IMR-90 (cell line): ENCODE results near the gene EPS15. TPM values are rescaled to one million over a fixed set of nuclear protein-coding genes. Genes with fewer than 3 reads are reported as not detected.

Experiments used
- ATAC-seq: fragments of 200-7000 bp; cut with Tn5 transposase; 2 replicates; pipeline ENCODE4 v1.9.1; 2020; ENCODE audit warnings: low read depth, mild to moderate bottlenecking, moderate library complexity
- BruUV-seq: library from RNA; stranded (reverse); fragments of 400-500 nt; replicated peaks from 2 replicates; lab custom pipeline; 2021; lab: Mats Ljungman, UMichigan
- CTCF ChIA-PET: fragments of 300-600 bp; formaldehyde crosslinking; extraction: SDS; loops from one replicate; lab custom pipeline; 2021; ENCODE audit warnings: antibody characterized with exemption; lab: Yijun Ruan, JAX
- POLR2A ChIA-PET: fragments of 300-600 bp; sonication (Branson Sonifier 250); formaldehyde crosslinking; loops from one replicate; lab custom pipeline; 2022; ENCODE audit warnings: antibody characterized with exemption; ENCODE audit not compliant: unreplicated experiment; lab: Charles Lee
- DNase-seq: peaks from one replicate; pipeline ENCODE4 v3.0.0; 2013
- H2AFZ ChIP-seq: replicated peaks from 2 replicates; pipeline ENCODE3; 2013; ENCODE audit warnings: low read length, mild to moderate bottlenecking; ENCODE audit not compliant: poor library complexity
- H2AK5ac ChIP-seq: 2 replicates; pipeline ENCODE4 v1.6.1; 2013; ENCODE audit warnings: low read depth, low read length, inconsistent platforms
- H2AK9ac ChIP-seq: replicated peaks from 2 replicates; pipeline ENCODE3; 2013; ENCODE audit warnings: mild to moderate bottlenecking, low read depth, low read length, moderate library complexity; ENCODE audit not compliant: poor library complexity
- H2BK120ac ChIP-seq: 2 replicates; pipeline ENCODE4 v1.6.1; 2013; ENCODE audit warnings: low read depth, low read length, inconsistent platforms
- H2BK15ac ChIP-seq: 3 replicates; pipeline ENCODE4 v1.6.1; 2013; ENCODE audit warnings: low read depth, low read length, inconsistent platforms
- H2BK20ac ChIP-seq: 2 replicates; pipeline ENCODE4 v1.6.1; 2013; ENCODE audit warnings: low read depth, mild to moderate bottlenecking, inconsistent platforms, low read length, moderate library complexity
- H2BK5ac ChIP-seq: 2 replicates; pipeline ENCODE4 v1.6.1; 2013; ENCODE audit warnings: mild to moderate bottlenecking, low read depth, low read length, inconsistent platforms; ENCODE audit not compliant: poor library complexity, severe bottlenecking
- H3K14ac ChIP-seq: replicated peaks from 2 replicates; pipeline ENCODE4 v1.6.1; 2013; ENCODE audit warnings: low read depth, low read length, inconsistent platforms
- H3K18ac ChIP-seq: 2 replicates; pipeline ENCODE4 v1.6.1; 2013; ENCODE audit warnings: low read depth, low read length, control low read depth
- H3K23ac ChIP-seq: 2 replicates; pipeline ENCODE4 v1.6.1; 2013; ENCODE audit warnings: low read depth, low read length, inconsistent platforms
- H3K27ac ChIP-seq: 2 replicates; pipeline ENCODE4 v1.5.1; 2013; ENCODE audit warnings: mild to moderate bottlenecking, control low read depth, low read length; ENCODE audit not compliant: insufficient read depth
- H3K27me3 ChIP-seq: 2 replicates; pipeline ENCODE4 v1.6.1; 2013; ENCODE audit warnings: low read length; ENCODE audit not compliant: control insufficient read depth, insufficient read depth
- H3K36me3 ChIP-seq: 2 replicates; pipeline ENCODE4 v1.6.1; 2013; ENCODE audit warnings: low read length, mixed read lengths; ENCODE audit not compliant: control insufficient read depth, insufficient read depth
- H3K4ac ChIP-seq: 2 replicates; pipeline ENCODE4 v1.6.1; 2013; ENCODE audit warnings: low read depth, low read length, inconsistent platforms
- H3K4me1 ChIP-seq: 2 replicates; pipeline ENCODE4 v1.6.1; 2013; ENCODE audit warnings: low read length, mixed read lengths; ENCODE audit not compliant: control insufficient read depth, insufficient read depth
- H3K4me2 ChIP-seq: 2 replicates; pipeline ENCODE4 v1.6.1; 2013; ENCODE audit warnings: low read depth, mild to moderate bottlenecking, control low read depth, low read length, moderate library complexity
- H3K4me3 ChIP-seq: 2 replicates; pipeline ENCODE4 v1.5.1; 2013; ENCODE audit warnings: low read depth, mild to moderate bottlenecking, control low read depth, low read length, moderate library complexity; ENCODE audit not compliant: insufficient read depth
- H3K56ac ChIP-seq: 2 replicates; pipeline ENCODE4 v1.6.1; 2013; ENCODE audit warnings: low read length, inconsistent platforms; ENCODE audit not compliant: insufficient read depth; ENCODE audit errors: extremely low read depth
- H3K79me1 ChIP-seq, 2 experiments: 2 replicates each; pipeline ENCODE4 v1.6.1; 2013; ENCODE audit warnings: low read length in 2 of 2, inconsistent platforms in 1 of 2, low read depth in 1 of 2
- H3K9ac ChIP-seq: 2 replicates; pipeline ENCODE4 v1.6.1; 2013; ENCODE audit warnings: low read depth, low read length, control low read depth
- H3K9me1 ChIP-seq: 2 replicates; pipeline ENCODE4 v1.6.1; 2013; ENCODE audit warnings: low read length, inconsistent platforms; ENCODE audit not compliant: insufficient read depth
- H3K9me3 ChIP-seq: 2 replicates; pipeline ENCODE4 v1.6.1; 2013; ENCODE audit warnings: low read length; ENCODE audit not compliant: control insufficient read depth, insufficient read depth
- H4K20me1 ChIP-seq: 2 replicates; pipeline ENCODE4 v1.6.1; 2013; ENCODE audit warnings: low read length, inconsistent platforms; ENCODE audit not compliant: insufficient read depth
- H4K5ac ChIP-seq: 2 replicates; pipeline ENCODE4 v1.6.1; 2013; ENCODE audit warnings: mild to moderate bottlenecking, low read depth, low read length, control low read depth
- H4K8ac ChIP-seq, 2 experiments: 2 replicates each; pipeline ENCODE4 v1.6.1; 2013; ENCODE audit warnings: low read depth in 2 of 2, low read length in 2 of 2, control low read depth in 1 of 2, inconsistent platforms in 1 of 2
- H4K91ac ChIP-seq: 2 replicates; pipeline ENCODE4 v1.6.1; 2013; ENCODE audit warnings: low read depth, low read length, inconsistent platforms; ENCODE audit not compliant: insufficient read depth
- CEBPB ChIP-seq: IDR thresholded peaks from 2 replicates; pipeline ENCODE4 v1.6.1; 2012; ENCODE audit warnings: low read depth, low read length, improper control_type of control experiment
- CHD1 ChIP-seq: IDR thresholded peaks from 2 replicates; pipeline ENCODE4 v1.6.1; 2012; ENCODE audit warnings: low read depth, low read length, improper control_type of control experiment
- CTCF ChIP-seq: conservative IDR thresholded peaks from 2 replicates; pipeline ENCODE4 v1.5.1; 2012; ENCODE audit warnings: mild to moderate bottlenecking, low read depth, low read length, improper control_type of control experiment
- FOS ChIP-seq: fragments of 150-350 bp; IDR thresholded peaks from 2 replicates; pipeline ENCODE4 v1.6.1; 2016; ENCODE audit warnings: low read depth, low read length
- MAFK ChIP-seq: IDR thresholded peaks from 2 replicates; pipeline ENCODE4 v1.6.1; 2012; ENCODE audit warnings: low read depth, low read length, improper control_type of control experiment
- MAZ ChIP-seq: IDR thresholded peaks from 2 replicates; pipeline ENCODE4 v1.6.1; 2012; ENCODE audit warnings: low read depth, mild to moderate bottlenecking, low read length, improper control_type of control experiment, moderate library complexity, borderline replicate concordance
- MXI1 ChIP-seq: IDR thresholded peaks from 2 replicates; pipeline ENCODE4 v1.6.1; 2012; ENCODE audit warnings: low read depth, mild to moderate bottlenecking, low read length, moderate library complexity, borderline replicate concordance
- NFE2L2 ChIP-seq: fragments of 150-350 bp; IDR thresholded peaks from 2 replicates; pipeline ENCODE4 v1.6.1; 2016; ENCODE audit warnings: low read depth, mild to moderate bottlenecking, low read length
- POLR2A ChIP-seq: IDR thresholded peaks from 2 replicates; pipeline ENCODE4 v1.6.1; 2012; ENCODE audit warnings: mild to moderate bottlenecking, low read depth, low read length
- RCOR1 ChIP-seq: IDR thresholded peaks from 2 replicates; pipeline ENCODE4 v1.6.1; 2012; ENCODE audit warnings: mild to moderate bottlenecking, low read length, improper control_type of control experiment; ENCODE audit not compliant: insufficient replicate concordance
- RFX5 ChIP-seq: IDR thresholded peaks from 2 replicates; pipeline ENCODE4 v1.8.0; 2012; ENCODE audit warnings: low read depth, mild to moderate bottlenecking, low read length, moderate library complexity
- SMC3 ChIP-seq: fragments of 150-350 bp; IDR thresholded peaks from 2 replicates; pipeline ENCODE4 v1.6.1; 2016; ENCODE audit warnings: low read depth, mild to moderate bottlenecking, antibody characterized with exemption, low read length, moderate library complexity
- WGBS, 2 experiments: methylation state at CpG; one replicate each; pipeline versions ENCODE4 v1.1.5 to v1.1.7; 2013; ENCODE audit warnings: missing lambda C conversion rate in 2 of 2; ENCODE audit not compliant: insufficient read length in 1 of 2; ENCODE audit errors: extremely low coverage in 2 of 2; 5-methylcytosine and 5-hydroxymethylcytosine counted together
- dilution Hi-C: fragments of 300-500 bp; cut with HindIII; formaldehyde crosslinking; loops from one replicate; pipeline ENCODE4 v1.14.3; 2018; ENCODE audit warnings: low sequenced_read_pairs; ENCODE audit not compliant: unreplicated experiment
- in situ Hi-C: fragments of 300-500 bp; cut with MboI; formaldehyde crosslinking; loops from 3 replicates; pipeline ENCODE4 v1.14.3; 2019; ENCODE audit warnings: low sequenced_read_pairs, inconsistent platforms, mixed read lengths
- intact Hi-C: fragments of 100-400 bp; cut with micrococcal nuclease; formaldehyde crosslinking; loops from 2 replicates; pipeline ENCODE4 v1.10.0; 2022
- polyA plus RNA-seq, 3 experiments: library from polyadenylated mRNA; depleted of rRNA; stranded (reverse); fragments of >200 nt; gene quantifications; 2 replicates each; pipeline ENCODE4 v1.2.3, GENCODE V29; 2012; ENCODE audit warnings: low replicate concordance in 1 of 3
- total RNA-seq: library from RNA; depleted of rRNA; stranded (reverse); fragments of >200 nt; gene quantifications from 2 replicates; pipeline ENCODE4 v1.2.3, GENCODE V29; 2012
- TF ChIP-seq, protein P1 (sequence below): fragments of 150-350 bp; IDR thresholded peaks from 2 replicates; pipeline ENCODE4 v1.6.1; 2016; ENCODE audit warnings: low read depth, mild to moderate bottlenecking, low read length, moderate library complexity, borderline replicate concordance
- TF ChIP-seq, protein P2 (sequence below): fragments of 150-350 bp; IDR thresholded peaks from 2 replicates; pipeline ENCODE4 v1.6.1; 2017; ENCODE audit warnings: mild to moderate bottlenecking, antibody characterized with exemption, low read length, low read depth

The EPS15 gene
- total and polyA plus RNA-seq, 2 of the 4 experiments (the other 2 are of a cell fraction), result 17.6 to 38.0 TPM

- TF ChIP-seq FOS (no peak), CEBPB (no peak), RFX5 (no peak), POLR2A (no peak), NFE2L2 (no peak), RCOR1 (no peak)
Measured at GRCh38 chr1:51551848-51552296, 32.8 kb upstream of the EPS15 start (continued).

- ChIA-PET CTCF (interaction anchor here (0.6 kb wide), 1 partner anchor 27 kb away, joined by 4 read pairs; no protein-coding TSS in a partner anchor), POLR2A (no interaction called here)
- Histone ChIP-seq H3K18ac (no peak overlapping the region), H2BK15ac (no peak overlapping the region), H4K20me1 (no peaks in the 10 kb centered on the region), H3K4me3 (no peak overlapping the region), H3K14ac (no peak overlapping the region), H3K79me1 (no peaks in the 10 kb centered on the region), H3K27me3 (no peaks in the 10 kb centered on the region), H2AK5ac (no peak overlapping the region), H3K9me3 (no peaks in the 10 kb centered on the region), H2AK9ac (no peak overlapping the region), H3K27ac (no peak overlapping the region), H3K4me1 (peaks cover 4% of the 10 kb centered on the region; the same call in 1 of the 2 replicates), H3K4ac (no peak overlapping the region), H4K5ac (no peak overlapping the region), H4K8ac (no peak overlapping the region), H4K91ac (no peak overlapping the region), H2BK120ac (no peak overlapping the region), H3K9me1 (no peaks in the 10 kb centered on the region), H3K36me3 (no peaks in the 10 kb centered on the region), H3K56ac (no peak overlapping the region), H2BK20ac (no peak overlapping the region), H3K4me2 (no peak overlapping the region), H3K23ac (no peak overlapping the region), H2AFZ (no peak overlapping the region), H2BK5ac (no peak overlapping the region), H3K9ac (no peak overlapping the region)
- dilution Hi-C loops (no loop called here), in situ Hi-C loops (no loop called here), intact Hi-C loops (no loop called here)
- ATAC-seq (no peak), DNase-seq (no peak)
- 100% methylated on average over 1 of the region's 2 CpGs; no CpG with 5 or more reads in 1 of the 2 experiments for WGBS, 2 experiments
- BruUV-seq, result no TSS peak
- TF ChIP-seq FOS, result no peak
- TF ChIP-seq, protein P1, sequence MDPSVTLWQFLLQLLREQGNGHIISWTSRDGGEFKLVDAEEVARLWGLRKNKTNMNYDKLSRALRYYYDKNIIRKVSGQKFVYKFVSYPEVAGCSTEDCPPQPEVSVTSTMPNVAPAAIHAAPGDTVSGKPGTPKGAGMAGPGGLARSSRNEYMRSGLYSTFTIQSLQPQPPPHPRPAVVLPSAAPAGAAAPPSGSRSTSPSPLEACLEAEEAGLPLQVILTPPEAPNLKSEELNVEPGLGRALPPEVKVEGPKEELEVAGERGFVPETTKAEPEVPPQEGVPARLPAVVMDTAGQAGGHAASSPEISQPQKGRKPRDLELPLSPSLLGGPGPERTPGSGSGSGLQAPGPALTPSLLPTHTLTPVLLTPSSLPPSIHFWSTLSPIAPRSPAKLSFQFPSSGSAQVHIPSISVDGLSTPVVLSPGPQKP, result no peak
- TF ChIP-seq CHD1, result no peak
- TF ChIP-seq MAZ, result no peak
- no peak for TF ChIP-seq MXI1
- no peak for TF ChIP-seq POLR2A
- no peak for TF ChIP-seq RCOR1
- no peak for TF ChIP-seq MAFK
- TF ChIP-seq RFX5, result no peak
- TF ChIP-seq, protein P2, sequence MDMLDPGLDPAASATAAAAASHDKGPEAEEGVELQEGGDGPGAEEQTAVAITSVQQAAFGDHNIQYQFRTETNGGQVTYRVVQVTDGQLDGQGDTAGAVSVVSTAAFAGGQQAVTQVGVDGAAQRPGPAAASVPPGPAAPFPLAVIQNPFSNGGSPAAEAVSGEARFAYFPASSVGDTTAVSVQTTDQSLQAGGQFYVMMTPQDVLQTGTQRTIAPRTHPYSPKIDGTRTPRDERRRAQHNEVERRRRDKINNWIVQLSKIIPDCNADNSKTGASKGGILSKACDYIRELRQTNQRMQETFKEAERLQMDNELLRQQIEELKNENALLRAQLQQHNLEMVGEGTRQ, result no peak
- TF ChIP-seq CTCF, result no peak
- TF ChIP-seq SMC3, result no peak
Measured at GRCh38 chr1:51551081-51551480, 32.0 kb upstream of the EPS15 start.
